ENCODE results near the gene STK24.

DNA sequence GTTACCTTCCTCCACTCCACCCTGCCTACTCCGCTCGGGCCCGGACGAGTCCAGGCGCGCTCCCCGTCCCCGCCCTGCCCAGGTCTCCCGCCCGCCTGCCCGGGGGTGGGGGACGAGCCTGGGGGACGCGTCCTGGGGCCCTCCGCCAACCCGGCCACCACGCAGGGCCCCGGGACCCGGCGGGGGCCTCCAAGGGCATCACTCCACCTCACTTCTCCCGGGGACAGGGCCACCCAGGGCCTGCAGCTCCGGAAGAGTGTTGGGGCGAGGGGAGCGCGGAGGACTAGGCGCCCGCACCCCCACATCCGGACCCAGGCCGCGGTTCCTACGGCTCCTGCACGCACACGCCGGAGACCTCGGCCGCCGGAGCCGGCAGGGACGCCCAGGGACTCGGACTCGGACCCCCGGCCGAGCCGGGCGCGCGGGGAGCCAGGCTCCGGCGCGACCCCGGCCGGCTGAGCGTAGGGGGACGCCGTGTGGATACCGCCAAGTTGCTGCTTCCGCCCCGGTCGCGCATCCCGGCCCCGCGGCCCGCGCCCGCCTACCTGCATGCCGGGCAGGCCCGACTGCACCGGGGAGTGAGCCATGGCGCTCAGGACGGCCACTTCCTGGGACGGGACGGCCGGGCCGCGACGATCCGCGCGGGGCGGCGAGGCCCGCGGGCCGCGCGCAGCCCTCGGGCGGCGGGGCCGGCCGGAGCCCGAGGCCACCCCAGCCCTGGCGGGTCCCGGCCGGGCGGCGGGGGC, 534 bp downstream of the STK24 start:
- TF ChIP-seq, protein P1, sequence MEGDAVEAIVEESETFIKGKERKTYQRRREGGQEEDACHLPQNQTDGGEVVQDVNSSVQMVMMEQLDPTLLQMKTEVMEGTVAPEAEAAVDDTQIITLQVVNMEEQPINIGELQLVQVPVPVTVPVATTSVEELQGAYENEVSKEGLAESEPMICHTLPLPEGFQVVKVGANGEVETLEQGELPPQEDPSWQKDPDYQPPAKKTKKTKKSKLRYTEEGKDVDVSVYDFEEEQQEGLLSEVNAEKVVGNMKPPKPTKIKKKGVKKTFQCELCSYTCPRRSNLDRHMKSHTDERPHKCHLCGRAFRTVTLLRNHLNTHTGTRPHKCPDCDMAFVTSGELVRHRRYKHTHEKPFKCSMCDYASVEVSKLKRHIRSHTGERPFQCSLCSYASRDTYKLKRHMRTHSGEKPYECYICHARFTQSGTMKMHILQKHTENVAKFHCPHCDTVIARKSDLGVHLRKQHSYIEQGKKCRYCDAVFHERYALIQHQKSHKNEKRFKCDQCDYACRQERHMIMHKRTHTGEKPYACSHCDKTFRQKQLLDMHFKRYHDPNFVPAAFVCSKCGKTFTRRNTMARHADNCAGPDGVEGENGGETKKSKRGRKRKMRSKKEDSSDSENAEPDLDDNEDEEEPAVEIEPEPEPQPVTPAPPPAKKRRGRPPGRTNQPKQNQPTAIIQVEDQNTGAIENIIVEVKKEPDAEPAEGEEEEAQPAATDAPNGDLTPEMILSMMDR (IDR thresholded peaks at IDR 0.05): no peak
- TF ChIP-seq EP300 (IDR thresholded peaks at IDR 0.05): peak in 1 of 2 donors; percentile 26

Measured in tibial nerve (tissue), 4 donors.